GM23248 (cell line): ENCODE data around the gene CMTM7.

Experiments used
- EZH2 ChIP-seq: fragments of 200-600 bp; sonication (generic); IDR thresholded peaks from 2 replicates; pipeline ENCODE4 v1.6.1; 2018; ENCODE audit warnings: antibody characterized with exemption, mild to moderate bottlenecking; ENCODE audit not compliant: insufficient read depth, poor library complexity, severe bottlenecking
- EZH2phosphoT487 ChIP-seq: fragments of 200-600 bp; sonication (generic); IDR thresholded peaks from 2 replicates; pipeline ENCODE4 v1.6.1; 2018; ENCODE audit warnings: antibody characterized with exemption, moderate library complexity, mild to moderate bottlenecking, low read depth; ENCODE audit not compliant: insufficient read depth

DNA sequence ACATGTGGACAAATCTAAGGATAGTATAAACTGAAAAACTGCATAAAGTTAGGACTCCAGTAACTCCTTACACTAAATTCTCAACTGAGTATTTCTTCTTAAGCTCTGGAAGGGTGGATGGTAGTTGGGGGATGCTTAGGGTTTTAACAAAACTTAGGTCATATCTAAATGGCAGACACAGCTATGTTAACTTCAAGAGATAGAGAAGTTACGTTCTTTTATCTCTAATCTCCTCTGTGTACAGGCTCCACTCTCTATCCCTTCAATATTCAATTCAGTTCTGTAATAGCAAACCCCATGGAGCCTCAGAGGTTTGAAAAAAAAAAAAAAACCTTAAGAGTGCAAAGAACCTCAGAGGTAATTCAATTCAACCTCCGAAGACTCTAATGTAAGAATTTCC, 107.9 kb downstream of the CMTM7 start:
- TF ChIP-seq EZH2phosphoT487 (no peak), EZH2 (no peak)
